Measurements from ENCODE around the gene SLC17A8. TPM values are rescaled to one million over a fixed set of nuclear protein-coding genes. Genes with fewer than 3 reads are reported as not detected.
"Not testable (repeated sequence)": the region's sequence is repeated elsewhere in the genome, so short reads cannot be mapped to it uniquely, and the experiment has no call there.

Gene SLC17A8
- total RNA-seq, 1 donor from 2014 or later, result not detected

DNA sequence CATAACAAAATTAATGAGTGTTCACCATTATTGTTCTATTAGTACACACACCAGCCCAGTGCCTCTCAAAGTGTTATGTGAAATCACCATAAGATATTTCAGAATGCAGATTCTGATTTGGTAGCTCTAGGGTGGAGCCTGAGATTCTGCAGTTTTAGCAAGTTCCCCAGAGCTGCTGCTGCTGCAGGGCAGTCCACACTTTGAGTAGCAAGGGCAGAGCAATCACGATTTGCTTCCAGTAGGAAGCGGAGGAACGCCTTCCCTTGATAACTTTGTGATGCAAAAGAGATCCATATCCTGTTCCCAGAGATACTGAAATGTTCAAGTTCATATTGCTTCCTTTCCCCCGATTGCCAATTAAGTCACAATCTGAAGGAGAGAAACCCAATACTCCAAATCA lies 57.9 kb downstream of the SLC17A8 start:
- DNase-seq (ENCODE audit: low read depth), result no peak
- no peaks in the 10 kb centered on the region for H3K27me3 ChIP-seq (ENCODE audit: control insufficient read depth, insufficient read depth, low read length)
- H3K36me3 ChIP-seq (ENCODE audit: control insufficient read depth, insufficient read depth, low read length), result no peaks in the 10 kb centered on the region
- H3K4me3 ChIP-seq (ENCODE audit: low read depth, low read length), result no peak overlapping the region
- TF ChIP-seq, protein P1, sequence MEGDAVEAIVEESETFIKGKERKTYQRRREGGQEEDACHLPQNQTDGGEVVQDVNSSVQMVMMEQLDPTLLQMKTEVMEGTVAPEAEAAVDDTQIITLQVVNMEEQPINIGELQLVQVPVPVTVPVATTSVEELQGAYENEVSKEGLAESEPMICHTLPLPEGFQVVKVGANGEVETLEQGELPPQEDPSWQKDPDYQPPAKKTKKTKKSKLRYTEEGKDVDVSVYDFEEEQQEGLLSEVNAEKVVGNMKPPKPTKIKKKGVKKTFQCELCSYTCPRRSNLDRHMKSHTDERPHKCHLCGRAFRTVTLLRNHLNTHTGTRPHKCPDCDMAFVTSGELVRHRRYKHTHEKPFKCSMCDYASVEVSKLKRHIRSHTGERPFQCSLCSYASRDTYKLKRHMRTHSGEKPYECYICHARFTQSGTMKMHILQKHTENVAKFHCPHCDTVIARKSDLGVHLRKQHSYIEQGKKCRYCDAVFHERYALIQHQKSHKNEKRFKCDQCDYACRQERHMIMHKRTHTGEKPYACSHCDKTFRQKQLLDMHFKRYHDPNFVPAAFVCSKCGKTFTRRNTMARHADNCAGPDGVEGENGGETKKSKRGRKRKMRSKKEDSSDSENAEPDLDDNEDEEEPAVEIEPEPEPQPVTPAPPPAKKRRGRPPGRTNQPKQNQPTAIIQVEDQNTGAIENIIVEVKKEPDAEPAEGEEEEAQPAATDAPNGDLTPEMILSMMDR (IDR thresholded peaks at IDR 0.05; ENCODE audit: insufficient read depth, low read length, poor library complexity, severe bottlenecking), result no peak

DNA sequence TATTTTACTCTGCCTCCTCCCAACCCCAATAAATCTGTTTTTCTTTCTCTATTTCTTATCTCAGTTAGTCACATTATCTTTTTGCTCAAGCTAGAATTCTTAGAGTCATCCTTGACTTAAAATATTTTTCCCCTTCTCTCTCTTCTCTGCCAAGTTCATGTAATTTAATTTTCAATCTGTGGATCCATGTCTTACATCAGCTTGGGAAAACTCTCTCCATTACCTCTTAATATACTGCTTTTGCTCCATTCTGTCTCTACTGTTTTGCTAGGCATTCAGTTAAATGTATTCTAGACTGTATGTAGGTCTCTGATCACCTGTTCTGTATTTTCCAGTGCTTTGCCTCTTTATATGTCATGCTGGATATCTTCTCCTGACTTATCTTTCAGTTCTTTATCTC lies 65.8 kb downstream of the SLC17A8 start:
- TF ChIP-seq, protein P1 (IDR thresholded peaks at IDR 0.05; ENCODE audit: insufficient read depth, low read length, poor library complexity, severe bottlenecking), result no peak
- Histone ChIP-seq H3K36me3 (ENCODE audit: control insufficient read depth, insufficient read depth, low read length) (no peaks in the 10 kb centered on the region), H3K27me3 (ENCODE audit: control insufficient read depth, insufficient read depth, low read length) (no peaks in the 10 kb centered on the region), H3K4me3 (ENCODE audit: low read depth, low read length) (no peak overlapping the region)
- no peak for DNase-seq (ENCODE audit: low read depth)

DNA sequence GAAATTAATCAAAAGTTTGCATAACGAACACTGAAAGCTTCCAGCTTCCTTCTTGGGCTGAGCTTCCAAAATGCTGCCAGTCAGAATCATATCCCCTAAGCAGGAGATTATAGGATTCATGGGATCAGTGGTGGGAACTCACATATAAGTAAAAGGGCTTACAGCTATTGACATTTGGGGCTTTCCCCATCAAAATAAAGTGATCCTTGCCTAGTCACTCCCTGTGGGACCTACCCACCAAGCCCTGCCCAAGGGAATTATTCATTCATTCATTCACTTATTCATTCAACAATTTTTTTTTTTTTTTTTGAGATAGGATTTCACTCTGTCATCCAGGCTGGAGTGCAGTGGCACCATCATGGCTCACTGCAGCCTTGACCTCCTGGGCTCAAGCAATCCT lies 69.3 kb downstream of the SLC17A8 start:
- TF ChIP-seq, protein P1 (IDR thresholded peaks at IDR 0.05; ENCODE audit: insufficient read depth, low read length, poor library complexity, severe bottlenecking), result no peak
- no peak overlapping the region for H3K4me3 ChIP-seq (ENCODE audit: low read depth, low read length)
- H3K36me3 ChIP-seq (ENCODE audit: control insufficient read depth, insufficient read depth, low read length), result no peaks in the 10 kb centered on the region
- H3K27me3 ChIP-seq (ENCODE audit: control insufficient read depth, insufficient read depth, low read length), result no peaks in the 10 kb centered on the region
- no peak for DNase-seq (ENCODE audit: low read depth)

DNA sequence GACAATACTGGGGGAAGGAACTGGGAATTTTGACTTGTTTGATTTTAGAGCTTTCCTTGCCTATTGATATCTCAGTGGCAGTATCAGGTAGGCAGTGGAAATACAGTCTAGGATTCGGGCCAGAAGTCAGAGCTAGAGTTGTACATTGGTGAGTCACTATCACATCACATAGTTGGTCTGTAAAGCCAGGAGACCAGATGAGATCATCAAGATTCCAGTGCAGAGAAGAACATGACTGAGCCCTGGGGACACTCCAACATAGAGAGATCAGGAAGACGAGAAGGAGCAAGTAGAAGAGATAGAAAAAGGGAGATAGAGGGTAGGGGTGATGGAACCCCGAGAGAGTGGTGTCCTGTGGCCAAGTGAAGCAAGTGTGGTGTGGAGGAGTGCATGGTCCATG lies 70.2 kb downstream of the SLC17A8 start:
- no peaks in the 10 kb centered on the region for H3K27me3 ChIP-seq (ENCODE audit: control insufficient read depth, insufficient read depth, low read length)
- H3K36me3 ChIP-seq (ENCODE audit: control insufficient read depth, insufficient read depth, low read length), result no peaks in the 10 kb centered on the region
- H3K4me3 ChIP-seq (ENCODE audit: low read depth, low read length), result no peak overlapping the region
- TF ChIP-seq, protein P1 (IDR thresholded peaks at IDR 0.05; ENCODE audit: insufficient read depth, low read length, poor library complexity, severe bottlenecking), result no peak
- peak; percentile 69 for DNase-seq (ENCODE audit: low read depth)

DNA sequence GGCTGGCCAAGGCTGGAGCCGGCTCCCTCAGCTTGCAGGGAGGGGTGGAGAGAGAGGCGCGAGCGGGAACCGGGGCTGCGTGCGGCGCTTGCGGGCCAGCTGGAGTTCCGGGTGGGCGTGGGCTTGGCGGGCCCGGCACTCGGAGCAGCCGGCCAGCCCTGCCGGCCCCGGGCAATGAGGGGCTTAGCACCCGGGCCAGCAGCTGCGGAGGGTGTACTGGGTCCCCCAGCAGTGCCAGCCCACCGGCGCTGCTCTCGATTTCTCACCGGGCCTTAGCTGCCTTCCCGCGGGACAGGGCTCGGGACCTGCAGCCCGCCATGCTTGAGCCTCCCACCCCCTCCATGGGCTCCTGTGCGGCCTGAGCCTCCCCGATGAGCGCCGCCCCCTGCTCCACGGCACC lies 73.4 kb downstream of the SLC17A8 start:
- not testable (repeated sequence) for H3K4me3 ChIP-seq (ENCODE audit: low read depth, low read length); H3K36me3 ChIP-seq (ENCODE audit: control insufficient read depth, insufficient read depth, low read length); DNase-seq (ENCODE audit: low read depth); H3K27me3 ChIP-seq (ENCODE audit: control insufficient read depth, insufficient read depth, low read length)

DNA sequence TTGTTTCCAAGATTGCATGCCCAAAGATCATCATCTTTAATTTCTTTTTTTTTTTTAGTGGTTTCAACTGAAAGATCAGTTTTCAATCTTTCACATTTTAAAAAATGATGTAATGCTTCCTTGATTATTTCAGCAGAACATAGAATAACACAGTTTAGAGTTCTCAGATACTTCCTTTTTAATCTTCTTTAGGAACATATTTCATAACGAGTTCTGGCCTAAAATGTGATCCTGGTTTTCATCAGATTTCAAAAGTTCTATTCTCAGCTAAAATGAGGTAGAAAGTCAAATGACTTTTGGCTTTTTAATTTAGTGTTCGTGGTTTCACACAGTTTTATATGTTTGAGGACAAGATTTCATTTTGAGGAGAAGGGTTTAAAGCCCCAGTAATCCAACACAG lies 76.8 kb downstream of the SLC17A8 start:
- Histone ChIP-seq H3K27me3 (ENCODE audit: control insufficient read depth, insufficient read depth, low read length) (no peaks in the 10 kb centered on the region), H3K4me3 (ENCODE audit: low read depth, low read length) (no peak overlapping the region), H3K36me3 (ENCODE audit: control insufficient read depth, insufficient read depth, low read length) (no peaks in the 10 kb centered on the region)
- no peak for DNase-seq (ENCODE audit: low read depth)
- TF ChIP-seq, protein P1 (IDR thresholded peaks at IDR 0.05; ENCODE audit: insufficient read depth, low read length, poor library complexity, severe bottlenecking), result no peak
